Non-pigmented ciliary epithelial cell (primary cell): ENCODE data around the gene TENM3.

Source experiments
- DNase-seq: peaks from one replicate; pipeline ENCODE4 v3.0.0-alpha.2; 2010; ENCODE audit warnings: low read depth

Gene TENM3

DNA sequence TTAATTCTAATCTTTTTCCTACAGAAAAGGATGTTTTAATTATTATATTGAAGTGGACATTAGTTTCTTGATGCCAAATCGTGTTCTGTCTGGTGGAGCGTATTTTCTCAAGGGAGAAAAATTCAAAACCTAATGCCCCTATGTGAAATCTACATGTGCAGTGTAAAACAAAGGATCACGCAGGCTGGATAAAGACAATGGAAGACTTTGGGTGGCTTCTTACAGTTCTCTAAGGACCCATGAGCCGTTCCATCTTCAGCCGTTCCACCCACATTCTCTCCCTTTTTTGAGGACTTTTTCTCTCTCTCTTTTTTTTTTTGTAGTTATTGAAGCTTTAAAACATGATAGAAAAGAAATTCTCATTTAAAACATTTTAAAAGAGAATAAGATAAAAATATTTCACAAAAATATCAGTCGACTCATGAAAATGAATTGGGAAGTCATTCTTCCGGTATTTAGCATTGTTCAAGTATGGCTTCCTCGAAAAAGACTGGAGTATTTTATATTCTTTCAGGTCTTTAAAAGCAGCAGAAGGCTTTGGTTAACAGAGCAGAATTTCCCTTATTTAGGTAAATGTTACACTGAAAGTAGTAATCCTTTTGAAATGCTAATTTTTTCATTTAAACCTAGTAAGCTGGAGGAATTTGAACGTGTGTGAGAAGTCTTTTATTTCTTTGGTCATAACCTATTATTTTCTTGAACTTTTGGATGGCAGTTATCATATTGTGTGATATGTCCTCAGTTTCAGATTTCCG lies 11.0 kb downstream of the TENM3 start:
- no peak for DNase-seq

GRCh38 chr4:182255441-182256190 lies 12.4 kb downstream of the TENM3 start:
- no peak for DNase-seq

DNA sequence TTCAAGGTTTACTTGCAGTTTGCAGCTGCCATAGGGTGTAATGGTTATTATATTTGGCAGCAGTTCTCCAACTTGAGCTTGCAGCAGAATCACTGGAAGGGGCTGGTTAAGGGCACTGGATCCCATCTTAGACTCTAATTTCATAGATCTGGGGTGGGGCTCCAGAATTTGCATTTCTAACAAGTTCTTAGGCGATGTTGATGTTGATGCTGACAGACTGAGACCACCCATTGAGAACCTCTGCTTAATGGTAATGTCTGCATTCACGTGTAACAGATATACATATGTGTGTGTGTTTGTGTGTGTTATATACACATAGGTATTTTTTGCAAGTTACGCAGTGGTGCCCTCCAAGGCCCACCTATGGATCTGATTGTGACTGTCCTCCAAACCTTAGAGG lies 13.8 kb downstream of the TENM3 start:
- no peak for DNase-seq

- no peak for DNase-seq
Observed at GRCh38 chr4:182257503-182257902, 14.3 kb downstream of the TENM3 start.

- no peak for DNase-seq
Observed at GRCh38 chr4:182258441-182259000, 15.3 kb downstream of the TENM3 start.

GRCh38 chr4:182261651-182262223 lies 18.5 kb downstream of the TENM3 start:
- no peak for DNase-seq

DNA sequence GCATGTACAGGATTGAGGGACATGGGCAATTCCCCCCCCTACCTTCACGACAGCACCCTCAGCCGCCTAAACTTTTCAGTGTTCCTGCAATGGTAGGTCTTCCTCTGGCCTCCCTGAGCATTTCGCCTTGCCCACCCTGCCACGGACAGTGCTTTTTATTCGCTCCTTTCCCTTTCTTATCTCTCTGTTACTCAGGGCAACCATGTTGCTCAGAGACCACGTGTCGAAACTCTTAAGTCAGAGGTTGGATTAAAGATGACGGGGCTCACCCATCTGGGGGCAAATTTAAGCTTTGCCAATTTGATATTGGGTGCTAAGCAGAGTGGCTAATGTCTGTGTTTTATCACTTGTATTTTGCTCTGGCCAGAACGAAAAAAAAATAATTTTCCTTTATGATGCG lies 20.4 kb downstream of the TENM3 start:
- DNase-seq, result no peak

- no peak for DNase-seq
Observed at GRCh38 chr4:182264139-182264752, 21.0 kb downstream of the TENM3 start.

GRCh38 chr4:182265881-182266280 lies 22.7 kb downstream of the TENM3 start:
- no peak for DNase-seq

GRCh38 chr4:182267048-182267447 lies 23.8 kb downstream of the TENM3 start:
- no peak for DNase-seq

DNA sequence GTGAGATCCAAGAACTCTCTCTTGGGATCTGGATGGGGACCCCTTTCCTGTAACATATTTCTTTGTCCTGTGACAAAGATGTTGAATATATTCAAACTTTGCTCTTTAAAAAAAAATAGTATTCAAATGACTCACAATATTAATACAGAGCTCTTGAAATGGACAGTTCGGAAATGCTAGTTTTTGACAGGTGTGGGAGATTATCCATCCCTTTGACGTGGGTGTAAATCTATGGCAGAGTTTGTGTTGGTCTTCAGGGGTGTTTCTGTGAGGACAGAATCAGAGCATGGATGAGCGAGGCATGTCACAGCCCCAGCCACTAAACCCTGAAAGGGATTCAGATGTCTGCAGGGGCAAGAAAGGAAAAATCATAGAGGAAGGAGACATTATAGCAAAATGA lies 25.8 kb downstream of the TENM3 start:
- no peak for DNase-seq

DNA sequence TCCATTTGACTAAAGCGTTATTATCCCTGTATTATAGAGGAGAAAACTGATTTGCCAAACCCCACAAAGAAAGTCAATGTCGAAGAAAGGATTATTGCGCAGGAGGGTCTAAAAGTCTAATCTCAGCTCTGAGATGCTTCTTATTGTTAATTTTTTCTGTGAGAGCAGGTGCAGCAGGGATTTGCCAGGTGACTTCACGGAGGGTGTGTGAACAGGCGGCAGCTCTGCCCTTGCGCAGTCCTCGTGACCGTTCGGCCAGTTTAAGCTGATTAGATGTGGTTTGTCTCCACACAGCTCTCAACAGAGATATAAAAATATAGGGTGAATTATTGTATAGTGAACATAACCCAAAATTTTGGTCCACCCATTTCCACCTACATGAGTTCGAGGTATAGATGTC lies 28.5 kb downstream of the TENM3 start:
- no peak for DNase-seq

DNA sequence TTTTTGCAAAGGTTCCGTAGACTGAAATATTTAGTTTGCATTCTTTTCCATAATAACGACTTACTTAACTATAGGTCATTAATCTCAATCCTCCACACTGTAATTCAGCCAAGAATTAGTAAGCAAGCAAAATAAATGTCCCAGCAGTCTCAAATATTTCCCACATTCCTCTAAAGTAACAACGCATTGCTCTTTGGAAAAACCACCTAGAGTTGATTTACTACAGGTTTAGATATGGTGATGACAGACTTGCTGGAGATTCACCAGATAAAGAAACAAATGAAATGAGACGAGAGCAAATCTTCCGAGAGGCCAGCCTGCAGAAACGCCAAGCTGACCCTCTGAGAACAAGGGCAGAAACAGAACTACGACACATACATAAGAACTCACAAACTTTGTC lies 28.9 kb downstream of the TENM3 start:
- DNase-seq, result no peak

- DNase-seq, result no peak
Observed at GRCh38 chr4:182273191-182273935, 30.2 kb downstream of the TENM3 start.

DNA sequence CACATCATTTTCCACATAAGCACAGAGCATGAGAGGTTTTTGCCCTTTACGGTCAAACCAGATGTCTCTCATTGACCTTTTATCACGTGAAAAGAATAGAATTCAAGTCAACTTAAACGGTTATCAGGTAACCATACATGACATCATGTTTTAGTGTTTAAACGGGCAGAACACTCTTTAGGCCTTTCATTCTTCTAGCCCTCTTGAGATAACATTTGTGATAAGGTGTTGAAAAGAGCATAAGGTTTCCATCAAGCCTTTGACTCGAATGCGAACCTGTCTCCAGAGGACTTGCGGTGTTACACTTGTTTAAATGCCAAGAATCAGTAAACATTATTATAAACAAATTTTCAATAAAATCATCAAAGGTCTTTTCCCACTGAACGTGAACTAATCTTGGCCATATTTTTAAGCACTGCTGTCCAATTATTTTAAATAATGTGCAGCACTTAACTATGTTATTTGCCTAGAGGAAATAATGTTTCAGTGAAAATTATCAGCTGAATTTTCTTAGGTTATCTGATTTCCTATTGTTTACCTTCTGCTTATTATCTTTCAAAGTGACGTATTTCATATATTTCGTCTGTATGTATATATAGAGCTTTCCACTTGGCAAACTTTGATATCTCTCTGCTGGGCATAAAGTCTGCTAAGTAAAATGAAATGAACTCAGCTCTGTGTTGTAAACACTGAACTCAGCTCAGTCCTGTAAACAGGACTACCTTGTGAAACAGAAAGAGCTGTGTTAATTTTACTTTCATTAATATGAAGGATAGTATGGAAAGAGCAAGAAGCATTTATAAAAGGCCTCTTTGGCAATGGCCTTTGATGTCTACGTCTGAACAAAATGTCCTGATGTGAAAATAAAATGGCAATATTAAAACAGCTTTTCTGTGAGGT lies 33.3 kb downstream of the TENM3 start:
- no peak for DNase-seq

DNA sequence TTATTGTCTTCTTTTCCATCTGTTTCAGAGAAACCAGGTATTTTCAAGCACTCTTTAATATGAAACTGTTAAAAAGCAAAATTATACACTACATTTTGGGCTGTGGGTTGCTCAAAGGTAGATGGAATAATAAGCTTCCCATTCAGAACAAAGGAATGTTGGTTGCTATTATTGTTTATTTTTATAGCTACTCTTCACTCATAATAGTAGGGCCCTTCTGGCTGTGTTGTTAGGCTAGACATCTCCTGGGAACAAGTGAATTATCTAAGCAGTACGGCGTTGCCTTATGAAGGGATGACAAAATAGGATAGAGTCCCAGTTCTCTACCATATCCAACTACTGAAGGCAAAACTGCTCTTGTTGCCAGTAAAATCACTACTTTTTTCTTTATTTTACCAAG lies 34.2 kb downstream of the TENM3 start:
- DNase-seq, result no peak

GRCh38 chr4:182278729-182279128 lies 35.5 kb downstream of the TENM3 start:
- DNase-seq, result no peak

DNA sequence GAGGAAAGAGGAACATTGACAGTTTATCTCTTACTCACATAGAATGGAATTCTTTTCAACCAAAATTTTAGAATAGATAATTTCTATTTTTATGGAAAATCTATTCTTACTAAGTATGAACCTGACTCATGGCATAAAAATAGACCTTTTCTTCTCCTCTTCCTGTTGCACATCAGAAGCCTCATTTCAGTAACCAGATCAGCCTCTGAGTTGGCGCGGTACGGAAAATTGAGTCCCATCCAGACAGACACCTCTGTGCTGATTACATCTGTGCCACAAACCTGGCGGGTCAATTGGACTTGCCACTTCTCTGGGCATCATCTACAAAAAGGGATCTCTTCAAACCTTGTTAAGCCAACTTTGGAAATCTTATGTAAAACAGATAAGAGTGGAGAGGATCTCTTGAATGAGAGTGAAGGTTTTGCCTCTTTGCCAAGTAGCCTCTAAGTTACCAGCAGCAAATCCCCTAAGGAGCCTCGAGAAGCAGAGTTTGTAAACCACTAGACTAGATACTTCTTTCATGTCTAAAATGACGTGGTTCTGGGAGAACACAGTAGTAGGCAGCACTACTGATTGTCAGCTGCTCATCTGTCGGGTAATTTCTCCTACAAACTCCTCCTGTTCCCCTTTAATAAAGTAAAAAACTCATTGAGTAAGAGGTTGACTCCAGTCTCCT lies 37.4 kb downstream of the TENM3 start:
- no peak for DNase-seq

DNA sequence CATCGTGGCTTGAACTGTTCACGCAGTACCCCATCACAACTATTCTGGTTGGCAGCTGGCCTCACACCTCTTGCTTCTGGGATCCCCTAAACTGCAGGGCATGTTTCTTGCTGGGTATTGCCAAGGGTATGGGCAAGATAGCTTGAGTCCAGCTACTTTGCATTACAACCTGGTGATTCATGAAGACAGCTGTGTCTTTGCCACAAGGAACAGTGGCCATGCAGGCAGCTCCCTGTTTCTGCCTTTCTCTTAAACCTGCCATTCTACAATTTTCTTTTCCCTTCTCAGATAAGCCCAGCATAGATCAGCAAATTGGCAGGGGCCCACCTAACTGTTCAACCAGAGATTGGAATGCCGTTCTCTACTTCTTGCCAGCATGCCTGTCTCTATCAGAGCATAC lies 42.8 kb downstream of the TENM3 start:
- no peak for DNase-seq

- no peak for DNase-seq
Observed at GRCh38 chr4:182286931-182287330, 43.7 kb downstream of the TENM3 start.
